IMR-90 (cell line): ENCODE measurements around the gene GRIN2A. TPM values are rescaled to one million over a fixed set of nuclear protein-coding genes. Genes with fewer than 3 reads are reported as not detected.

ENCODE experiments used
- ATAC-seq: fragments of 200-7000 bp; cut with Tn5 transposase; 2 replicates; pipeline ENCODE4 v1.9.1; 2020; ENCODE audit warnings: low read depth, mild to moderate bottlenecking, moderate library complexity
- BruUV-seq: library from RNA; stranded (reverse); fragments of 400-500 nt; replicated peaks from 2 replicates; lab custom pipeline; 2021; lab: Mats Ljungman, UMichigan
- CTCF ChIA-PET: fragments of 300-600 bp; formaldehyde crosslinking; extraction: SDS; loops from one replicate; lab custom pipeline; 2021; ENCODE audit warnings: antibody characterized with exemption; lab: Yijun Ruan, JAX
- POLR2A ChIA-PET: fragments of 300-600 bp; sonication (Branson Sonifier 250); formaldehyde crosslinking; loops from one replicate; lab custom pipeline; 2022; ENCODE audit warnings: antibody characterized with exemption; ENCODE audit not compliant: unreplicated experiment; lab: Charles Lee
- DNase-seq: peaks from one replicate; pipeline ENCODE4 v3.0.0; 2013
- H2AFZ ChIP-seq: replicated peaks from 2 replicates; pipeline ENCODE3; 2013; ENCODE audit warnings: low read length, mild to moderate bottlenecking; ENCODE audit not compliant: poor library complexity
- H2AK5ac ChIP-seq: 2 replicates; pipeline ENCODE4 v1.6.1; 2013; ENCODE audit warnings: low read depth, low read length, inconsistent platforms
- H2AK9ac ChIP-seq: replicated peaks from 2 replicates; pipeline ENCODE3; 2013; ENCODE audit warnings: mild to moderate bottlenecking, low read depth, low read length, moderate library complexity; ENCODE audit not compliant: poor library complexity
- H2BK120ac ChIP-seq: 2 replicates; pipeline ENCODE4 v1.6.1; 2013; ENCODE audit warnings: low read depth, low read length, inconsistent platforms
- H2BK15ac ChIP-seq: 3 replicates; pipeline ENCODE4 v1.6.1; 2013; ENCODE audit warnings: low read depth, low read length, inconsistent platforms
- H2BK20ac ChIP-seq: 2 replicates; pipeline ENCODE4 v1.6.1; 2013; ENCODE audit warnings: low read depth, mild to moderate bottlenecking, inconsistent platforms, low read length, moderate library complexity
- H2BK5ac ChIP-seq: 2 replicates; pipeline ENCODE4 v1.6.1; 2013; ENCODE audit warnings: mild to moderate bottlenecking, low read depth, low read length, inconsistent platforms; ENCODE audit not compliant: poor library complexity, severe bottlenecking
- H3K14ac ChIP-seq: replicated peaks from 2 replicates; pipeline ENCODE4 v1.6.1; 2013; ENCODE audit warnings: low read depth, low read length, inconsistent platforms
- H3K18ac ChIP-seq: 2 replicates; pipeline ENCODE4 v1.6.1; 2013; ENCODE audit warnings: low read depth, low read length, control low read depth
- H3K23ac ChIP-seq: 2 replicates; pipeline ENCODE4 v1.6.1; 2013; ENCODE audit warnings: low read depth, low read length, inconsistent platforms
- H3K27ac ChIP-seq: 2 replicates; pipeline ENCODE4 v1.5.1; 2013; ENCODE audit warnings: mild to moderate bottlenecking, control low read depth, low read length; ENCODE audit not compliant: insufficient read depth
- H3K27me3 ChIP-seq: 2 replicates; pipeline ENCODE4 v1.6.1; 2013; ENCODE audit warnings: low read length; ENCODE audit not compliant: control insufficient read depth, insufficient read depth
- H3K36me3 ChIP-seq: 2 replicates; pipeline ENCODE4 v1.6.1; 2013; ENCODE audit warnings: low read length, mixed read lengths; ENCODE audit not compliant: control insufficient read depth, insufficient read depth
- H3K4ac ChIP-seq: 2 replicates; pipeline ENCODE4 v1.6.1; 2013; ENCODE audit warnings: low read depth, low read length, inconsistent platforms
- H3K4me1 ChIP-seq: 2 replicates; pipeline ENCODE4 v1.6.1; 2013; ENCODE audit warnings: low read length, mixed read lengths; ENCODE audit not compliant: control insufficient read depth, insufficient read depth
- H3K4me2 ChIP-seq: 2 replicates; pipeline ENCODE4 v1.6.1; 2013; ENCODE audit warnings: low read depth, mild to moderate bottlenecking, control low read depth, low read length, moderate library complexity
- H3K4me3 ChIP-seq: 2 replicates; pipeline ENCODE4 v1.5.1; 2013; ENCODE audit warnings: low read depth, mild to moderate bottlenecking, control low read depth, low read length, moderate library complexity; ENCODE audit not compliant: insufficient read depth
- H3K56ac ChIP-seq: 2 replicates; pipeline ENCODE4 v1.6.1; 2013; ENCODE audit warnings: low read length, inconsistent platforms; ENCODE audit not compliant: insufficient read depth; ENCODE audit errors: extremely low read depth
- H3K79me1 ChIP-seq, 2 experiments: 2 replicates each; pipeline ENCODE4 v1.6.1; 2013; ENCODE audit warnings: low read length in 2 of 2, inconsistent platforms in 1 of 2, low read depth in 1 of 2
- H3K9ac ChIP-seq: 2 replicates; pipeline ENCODE4 v1.6.1; 2013; ENCODE audit warnings: low read depth, low read length, control low read depth
- H3K9me1 ChIP-seq: 2 replicates; pipeline ENCODE4 v1.6.1; 2013; ENCODE audit warnings: low read length, inconsistent platforms; ENCODE audit not compliant: insufficient read depth
- H3K9me3 ChIP-seq: 2 replicates; pipeline ENCODE4 v1.6.1; 2013; ENCODE audit warnings: low read length; ENCODE audit not compliant: control insufficient read depth, insufficient read depth
- H4K20me1 ChIP-seq: 2 replicates; pipeline ENCODE4 v1.6.1; 2013; ENCODE audit warnings: low read length, inconsistent platforms; ENCODE audit not compliant: insufficient read depth
- H4K5ac ChIP-seq: 2 replicates; pipeline ENCODE4 v1.6.1; 2013; ENCODE audit warnings: mild to moderate bottlenecking, low read depth, low read length, control low read depth
- H4K8ac ChIP-seq, 2 experiments: 2 replicates each; pipeline ENCODE4 v1.6.1; 2013; ENCODE audit warnings: low read depth in 2 of 2, low read length in 2 of 2, control low read depth in 1 of 2, inconsistent platforms in 1 of 2
- H4K91ac ChIP-seq: 2 replicates; pipeline ENCODE4 v1.6.1; 2013; ENCODE audit warnings: low read depth, low read length, inconsistent platforms; ENCODE audit not compliant: insufficient read depth
- BHLHE40 ChIP-seq: fragments of 150-350 bp; IDR thresholded peaks from 2 replicates; pipeline ENCODE4 v1.6.1; 2016; ENCODE audit warnings: mild to moderate bottlenecking, low read depth, low read length
- CEBPB ChIP-seq: IDR thresholded peaks from 2 replicates; pipeline ENCODE4 v1.6.1; 2012; ENCODE audit warnings: low read depth, low read length, improper control_type of control experiment
- CHD1 ChIP-seq: IDR thresholded peaks from 2 replicates; pipeline ENCODE4 v1.6.1; 2012; ENCODE audit warnings: low read depth, low read length, improper control_type of control experiment
- FOS ChIP-seq: fragments of 150-350 bp; IDR thresholded peaks from 2 replicates; pipeline ENCODE4 v1.6.1; 2016; ENCODE audit warnings: low read depth, low read length
- MAFK ChIP-seq: IDR thresholded peaks from 2 replicates; pipeline ENCODE4 v1.6.1; 2012; ENCODE audit warnings: low read depth, low read length, improper control_type of control experiment
- MAZ ChIP-seq: IDR thresholded peaks from 2 replicates; pipeline ENCODE4 v1.6.1; 2012; ENCODE audit warnings: low read depth, mild to moderate bottlenecking, low read length, improper control_type of control experiment, moderate library complexity, borderline replicate concordance
- MXI1 ChIP-seq: IDR thresholded peaks from 2 replicates; pipeline ENCODE4 v1.6.1; 2012; ENCODE audit warnings: low read depth, mild to moderate bottlenecking, low read length, moderate library complexity, borderline replicate concordance
- NFE2L2 ChIP-seq: fragments of 150-350 bp; IDR thresholded peaks from 2 replicates; pipeline ENCODE4 v1.6.1; 2016; ENCODE audit warnings: low read depth, mild to moderate bottlenecking, low read length
- POLR2A ChIP-seq: IDR thresholded peaks from 2 replicates; pipeline ENCODE4 v1.6.1; 2012; ENCODE audit warnings: mild to moderate bottlenecking, low read depth, low read length
- RAD21 ChIP-seq: IDR thresholded peaks from 2 replicates; pipeline ENCODE4 v1.6.1; 2012; ENCODE audit warnings: low read length, improper control_type of control experiment
- RCOR1 ChIP-seq: IDR thresholded peaks from 2 replicates; pipeline ENCODE4 v1.6.1; 2012; ENCODE audit warnings: mild to moderate bottlenecking, low read length, improper control_type of control experiment; ENCODE audit not compliant: insufficient replicate concordance
- RFX5 ChIP-seq: IDR thresholded peaks from 2 replicates; pipeline ENCODE4 v1.8.0; 2012; ENCODE audit warnings: low read depth, mild to moderate bottlenecking, low read length, moderate library complexity
- SMC3 ChIP-seq: fragments of 150-350 bp; IDR thresholded peaks from 2 replicates; pipeline ENCODE4 v1.6.1; 2016; ENCODE audit warnings: low read depth, mild to moderate bottlenecking, antibody characterized with exemption, low read length, moderate library complexity
- WGBS, 2 experiments: methylation state at CpG; one replicate each; pipeline versions ENCODE4 v1.1.5 to v1.1.7; 2013; ENCODE audit warnings: missing lambda C conversion rate in 2 of 2; ENCODE audit not compliant: insufficient read length in 1 of 2; ENCODE audit errors: extremely low coverage in 2 of 2; 5-methylcytosine and 5-hydroxymethylcytosine counted together
- dilution Hi-C: fragments of 300-500 bp; cut with HindIII; formaldehyde crosslinking; loops from one replicate; pipeline ENCODE4 v1.14.3; 2018; ENCODE audit warnings: low sequenced_read_pairs; ENCODE audit not compliant: unreplicated experiment
- in situ Hi-C: fragments of 300-500 bp; cut with MboI; formaldehyde crosslinking; loops from 3 replicates; pipeline ENCODE4 v1.14.3; 2019; ENCODE audit warnings: low sequenced_read_pairs, inconsistent platforms, mixed read lengths
- intact Hi-C: fragments of 100-400 bp; cut with micrococcal nuclease; formaldehyde crosslinking; loops from 2 replicates; pipeline ENCODE4 v1.10.0; 2022
- polyA plus RNA-seq, 3 experiments: library from polyadenylated mRNA; depleted of rRNA; stranded (reverse); fragments of >200 nt; gene quantifications; 2 replicates each; pipeline ENCODE4 v1.2.3, GENCODE V29; 2012; ENCODE audit warnings: low replicate concordance in 1 of 3
- total RNA-seq: library from RNA; depleted of rRNA; stranded (reverse); fragments of >200 nt; gene quantifications from 2 replicates; pipeline ENCODE4 v1.2.3, GENCODE V29; 2012
- TF ChIP-seq, protein P1 (sequence below): fragments of 150-350 bp; IDR thresholded peaks from 2 replicates; pipeline ENCODE4 v1.6.1; 2017; ENCODE audit warnings: mild to moderate bottlenecking, antibody characterized with exemption, low read length, low read depth
- TF ChIP-seq, protein P2 (sequence below): fragments of 150-350 bp; IDR thresholded peaks from 2 replicates; pipeline ENCODE4 v1.6.1; 2016; ENCODE audit warnings: low read depth, mild to moderate bottlenecking, low read length, moderate library complexity, borderline replicate concordance
- TF ChIP-seq, protein P3 (sequence below): conservative IDR thresholded peaks from 2 replicates; pipeline ENCODE4 v1.5.1; 2012; ENCODE audit warnings: mild to moderate bottlenecking, low read depth, low read length, improper control_type of control experiment

GRIN2A gene
- total and polyA plus RNA-seq, 2 of the 4 experiments (the other 2 are of a cell fraction) = under 0.01 TPM; not detected in 1

DNA sequence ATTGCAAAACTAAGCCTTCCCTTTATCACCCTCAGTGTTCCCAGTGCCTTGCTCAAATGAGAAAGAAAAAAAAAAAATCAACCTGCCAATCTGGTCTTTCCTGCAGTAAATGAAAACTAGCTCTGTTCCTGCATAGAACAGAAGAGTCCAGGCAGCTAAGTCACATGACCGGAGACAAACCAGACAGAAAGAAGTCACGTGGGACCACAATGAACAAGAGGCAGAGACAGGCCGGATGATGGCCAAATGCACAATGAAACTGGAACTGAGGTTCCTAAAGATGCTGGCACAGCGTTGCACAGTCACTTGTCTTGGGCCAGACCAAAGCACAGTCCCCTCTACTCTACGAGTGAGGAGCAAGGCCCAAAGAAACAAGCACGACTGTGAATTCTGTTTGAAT is 172.5 kb downstream of the GRIN2A start:
- Histone ChIP-seq H2AFZ (no peak overlapping the region), H3K14ac (no peak overlapping the region), H4K5ac (no peak overlapping the region), H2BK15ac (no peak overlapping the region), H3K27me3 (no peaks in the 10 kb centered on the region), H3K9ac (no peak overlapping the region), H3K27ac (no peak overlapping the region), H3K18ac (no peak overlapping the region), H3K4ac (no peak overlapping the region), H3K79me1 (no peaks in the 10 kb centered on the region), H4K8ac (no peak overlapping the region), H3K56ac (no peak overlapping the region), H3K4me2 (no peak overlapping the region), H2BK5ac (no peak overlapping the region), H3K36me3 (no peaks in the 10 kb centered on the region), H3K9me3 (peaks cover 7% of the 10 kb centered on the region), H3K4me1 (no peaks in the 10 kb centered on the region), H4K91ac (no peak overlapping the region), H2BK20ac (no peak overlapping the region), H2AK9ac (no peak overlapping the region), H3K4me3 (no peak overlapping the region), H4K20me1 (no peaks in the 10 kb centered on the region), H2BK120ac (no peak overlapping the region), H2AK5ac (no peak overlapping the region), H3K9me1 (no peaks in the 10 kb centered on the region), H3K23ac (no peak overlapping the region)
- ChIA-PET CTCF (no interaction called here), POLR2A (no interaction called here)
- no peak for ATAC-seq
- no peak for DNase-seq
- 67% methylated on average over 1 of the region's 6 CpGs; no CpG with 5 or more reads in 1 of the 2 experiments for WGBS, 2 experiments
- dilution Hi-C loops (no loop called here), in situ Hi-C loops (no loop called here), intact Hi-C loops (no loop called here)
- TF ChIP-seq RCOR1 = no peak
- TF ChIP-seq CEBPB = no peak
- TF ChIP-seq, protein P1, sequence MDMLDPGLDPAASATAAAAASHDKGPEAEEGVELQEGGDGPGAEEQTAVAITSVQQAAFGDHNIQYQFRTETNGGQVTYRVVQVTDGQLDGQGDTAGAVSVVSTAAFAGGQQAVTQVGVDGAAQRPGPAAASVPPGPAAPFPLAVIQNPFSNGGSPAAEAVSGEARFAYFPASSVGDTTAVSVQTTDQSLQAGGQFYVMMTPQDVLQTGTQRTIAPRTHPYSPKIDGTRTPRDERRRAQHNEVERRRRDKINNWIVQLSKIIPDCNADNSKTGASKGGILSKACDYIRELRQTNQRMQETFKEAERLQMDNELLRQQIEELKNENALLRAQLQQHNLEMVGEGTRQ = no peak
- TF ChIP-seq RAD21 = no peak
- TF ChIP-seq SMC3 = no peak
- TF ChIP-seq BHLHE40 = no peak
- TF ChIP-seq POLR2A = no peak
- TF ChIP-seq MAFK = no peak
- TF ChIP-seq, protein P2, sequence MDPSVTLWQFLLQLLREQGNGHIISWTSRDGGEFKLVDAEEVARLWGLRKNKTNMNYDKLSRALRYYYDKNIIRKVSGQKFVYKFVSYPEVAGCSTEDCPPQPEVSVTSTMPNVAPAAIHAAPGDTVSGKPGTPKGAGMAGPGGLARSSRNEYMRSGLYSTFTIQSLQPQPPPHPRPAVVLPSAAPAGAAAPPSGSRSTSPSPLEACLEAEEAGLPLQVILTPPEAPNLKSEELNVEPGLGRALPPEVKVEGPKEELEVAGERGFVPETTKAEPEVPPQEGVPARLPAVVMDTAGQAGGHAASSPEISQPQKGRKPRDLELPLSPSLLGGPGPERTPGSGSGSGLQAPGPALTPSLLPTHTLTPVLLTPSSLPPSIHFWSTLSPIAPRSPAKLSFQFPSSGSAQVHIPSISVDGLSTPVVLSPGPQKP = no peak
- no peak for TF ChIP-seq MXI1
- no peak for TF ChIP-seq FOS
- no peak for TF ChIP-seq CHD1
- TF ChIP-seq, protein P3, sequence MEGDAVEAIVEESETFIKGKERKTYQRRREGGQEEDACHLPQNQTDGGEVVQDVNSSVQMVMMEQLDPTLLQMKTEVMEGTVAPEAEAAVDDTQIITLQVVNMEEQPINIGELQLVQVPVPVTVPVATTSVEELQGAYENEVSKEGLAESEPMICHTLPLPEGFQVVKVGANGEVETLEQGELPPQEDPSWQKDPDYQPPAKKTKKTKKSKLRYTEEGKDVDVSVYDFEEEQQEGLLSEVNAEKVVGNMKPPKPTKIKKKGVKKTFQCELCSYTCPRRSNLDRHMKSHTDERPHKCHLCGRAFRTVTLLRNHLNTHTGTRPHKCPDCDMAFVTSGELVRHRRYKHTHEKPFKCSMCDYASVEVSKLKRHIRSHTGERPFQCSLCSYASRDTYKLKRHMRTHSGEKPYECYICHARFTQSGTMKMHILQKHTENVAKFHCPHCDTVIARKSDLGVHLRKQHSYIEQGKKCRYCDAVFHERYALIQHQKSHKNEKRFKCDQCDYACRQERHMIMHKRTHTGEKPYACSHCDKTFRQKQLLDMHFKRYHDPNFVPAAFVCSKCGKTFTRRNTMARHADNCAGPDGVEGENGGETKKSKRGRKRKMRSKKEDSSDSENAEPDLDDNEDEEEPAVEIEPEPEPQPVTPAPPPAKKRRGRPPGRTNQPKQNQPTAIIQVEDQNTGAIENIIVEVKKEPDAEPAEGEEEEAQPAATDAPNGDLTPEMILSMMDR = no peak
- no peak for TF ChIP-seq NFE2L2
- no peak for TF ChIP-seq MAZ
- TF ChIP-seq RFX5 = no peak
- BruUV-seq = no TSS peak
